Ovary (tissue), 1 donor: Measurements from ENCODE around the gene PDE4D.

ENCODE experiments used
- EP300 ChIP-seq: sonication (generic); formaldehyde crosslinking; IDR thresholded peaks from one replicate; pipeline ENCODE4 v1.6.1; 2017; ENCODE audit warnings: antibody characterized with exemption
- POLR2A ChIP-seq: fragments of 450-650 bp; IDR thresholded peaks from one replicate; pipeline ENCODE4 v1.6.1; 2017; ENCODE audit warnings: antibody characterized with exemption, mild to moderate bottlenecking, moderate library complexity

GRCh38 chr5:59001154-59001553 is 892.4 kb downstream of the PDE4D start:
- no peak for TF ChIP-seq POLR2A
- no peak for TF ChIP-seq EP300
